ENCODE measurements around the gene TMEM171.

TMEM171 gene, protein sequence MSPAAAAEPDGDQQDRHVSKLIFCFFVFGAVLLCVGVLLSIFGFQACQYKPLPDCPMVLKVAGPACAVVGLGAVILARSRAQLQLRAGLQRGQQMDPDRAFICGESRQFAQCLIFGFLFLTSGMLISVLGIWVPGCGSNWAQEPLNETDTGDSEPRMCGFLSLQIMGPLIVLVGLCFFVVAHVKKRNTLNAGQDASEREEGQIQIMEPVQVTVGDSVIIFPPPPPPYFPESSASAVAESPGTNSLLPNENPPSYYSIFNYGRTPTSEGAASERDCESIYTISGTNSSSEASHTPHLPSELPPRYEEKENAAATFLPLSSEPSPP

DNA sequence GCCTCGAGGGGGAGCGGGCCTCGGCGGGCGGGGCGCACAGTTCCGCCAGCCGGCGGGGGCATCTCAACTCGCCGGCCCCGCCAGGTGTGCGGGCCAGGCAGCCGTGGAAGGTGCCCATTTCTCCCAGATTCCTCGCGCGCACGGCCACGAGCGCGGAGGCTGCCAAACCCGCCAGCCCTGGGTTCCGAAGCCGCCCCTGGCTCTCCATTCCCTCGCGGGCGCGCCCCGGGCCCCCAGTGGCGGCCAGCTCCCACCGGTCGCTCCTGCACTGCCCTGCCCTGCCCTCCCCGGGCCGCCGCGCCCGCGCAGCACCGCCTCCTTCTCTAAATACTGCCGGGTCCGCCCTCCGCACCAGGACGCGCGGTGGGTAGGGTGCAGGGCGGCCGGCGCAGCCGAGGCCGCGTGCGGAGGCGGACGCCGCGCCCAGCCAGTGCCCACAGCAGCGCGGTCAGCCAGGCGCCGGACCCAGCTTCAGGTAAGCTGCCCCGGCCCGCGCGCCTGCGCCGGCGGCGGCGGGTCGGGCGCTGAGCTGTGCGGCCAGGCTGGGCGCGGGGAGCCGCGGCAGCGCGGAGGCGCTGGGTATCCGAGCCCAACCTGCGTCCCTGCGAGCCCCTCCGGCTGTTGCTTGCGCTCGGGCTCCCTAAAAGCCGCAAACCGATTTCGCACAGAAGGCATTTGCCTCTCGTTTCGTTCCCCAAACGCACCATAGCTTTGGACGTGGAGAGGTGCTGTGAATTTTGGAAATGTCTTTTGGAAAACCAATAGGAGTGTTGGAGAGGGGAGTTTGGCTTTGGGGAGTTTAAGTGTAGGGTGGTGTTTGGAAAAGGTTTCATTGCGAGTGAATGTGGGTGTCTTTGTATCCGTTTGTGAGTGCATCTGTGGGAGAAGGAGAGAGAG lies at the start of gene TMEM171:
Gene TMEM171, plus strand, starts transcription at position 354 of the 897 bp plus-strand sequence. CDS start 2,799 bp downstream, outside the sequence.
- in situ Hi-C loops (cut with MboI; ENCODE audit: low sequenced_read_pairs): no loop called here

DNA sequence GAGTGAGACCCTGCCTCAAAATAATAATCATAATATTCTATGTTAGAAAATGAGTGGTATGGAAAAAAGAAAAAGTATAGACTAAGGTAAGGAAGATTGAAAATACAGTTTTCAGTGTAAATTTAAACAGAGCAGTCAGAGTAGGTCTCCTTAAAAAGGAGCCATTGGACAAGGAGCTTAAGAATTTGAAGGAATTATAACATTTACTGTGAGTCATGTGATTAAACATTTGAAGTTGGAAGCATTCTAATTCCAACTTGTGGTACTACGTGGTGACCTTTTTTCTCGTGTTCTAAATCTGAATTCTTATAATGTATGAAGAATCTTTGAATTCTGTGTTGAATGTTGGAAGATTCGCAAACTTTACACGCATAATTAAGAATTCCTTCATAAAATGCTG lies 39.3 kb upstream of the TMEM171 start:
- in situ Hi-C loops (cut with MboI; ENCODE audit: low sequenced_read_pairs): no loop called here

DNA sequence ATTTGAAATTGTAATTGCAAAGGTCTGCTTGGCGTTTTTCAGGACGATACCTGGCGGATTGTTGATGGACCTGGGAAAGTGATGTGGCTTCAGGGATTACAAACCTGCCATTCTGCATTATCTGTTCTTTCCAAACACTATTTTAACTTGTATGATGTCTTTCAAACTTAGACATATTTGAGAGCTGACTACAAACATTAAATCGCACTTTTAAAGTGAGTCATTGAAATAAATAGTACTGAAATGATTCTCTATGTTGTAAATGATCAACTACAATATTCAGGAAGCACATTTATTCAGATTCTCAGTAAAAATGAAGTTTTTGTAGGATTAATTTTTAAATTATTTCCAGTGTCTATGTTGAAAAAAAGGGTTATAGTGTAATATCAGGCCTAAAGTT lies 32.3 kb upstream of the TMEM171 start:
- in situ Hi-C loops (cut with MboI; ENCODE audit: low sequenced_read_pairs): no loop called here

DNA sequence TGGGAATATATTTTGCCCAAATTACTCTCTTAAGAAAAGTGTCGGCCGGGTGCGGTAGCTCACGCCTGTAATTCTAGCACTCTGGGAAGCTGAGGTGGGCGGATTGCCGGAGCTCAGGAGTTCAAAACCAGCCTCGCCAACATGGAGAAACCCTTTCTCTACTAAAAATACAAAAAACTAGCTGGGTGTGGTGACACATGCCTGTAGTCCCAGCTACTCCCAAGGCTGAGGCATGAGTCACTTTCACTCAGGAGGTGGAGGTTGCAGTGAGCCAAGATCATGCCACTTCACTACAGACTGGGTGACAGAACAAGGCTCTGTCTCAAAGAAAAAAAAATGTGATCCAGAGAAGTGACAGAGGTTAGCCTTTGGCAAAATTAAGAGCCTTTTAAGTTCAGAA lies 26.4 kb upstream of the TMEM171 start:
- in situ Hi-C loops (cut with MboI; ENCODE audit: low sequenced_read_pairs): no loop called here

DNA sequence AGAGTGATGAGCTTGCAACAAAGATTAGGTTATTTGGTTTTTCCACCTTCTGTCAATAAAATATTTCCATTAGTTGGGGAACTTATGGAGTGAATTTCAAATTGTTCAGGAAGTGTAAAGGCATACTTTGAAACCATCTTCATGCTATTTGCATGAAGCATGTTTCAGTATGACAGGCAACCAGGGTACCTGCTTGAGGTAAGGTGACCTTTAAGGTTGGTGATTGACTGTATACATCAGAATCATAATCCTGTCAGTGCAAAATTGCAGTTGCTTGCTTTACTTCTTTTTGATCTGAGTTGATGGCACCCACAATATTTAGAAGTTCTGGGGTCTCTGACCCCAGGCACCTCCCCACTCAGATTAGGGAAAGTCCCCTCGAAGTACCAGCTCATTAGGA lies 26.0 kb upstream of the TMEM171 start:
- in situ Hi-C loops (cut with MboI; ENCODE audit: low sequenced_read_pairs): no loop called here

DNA sequence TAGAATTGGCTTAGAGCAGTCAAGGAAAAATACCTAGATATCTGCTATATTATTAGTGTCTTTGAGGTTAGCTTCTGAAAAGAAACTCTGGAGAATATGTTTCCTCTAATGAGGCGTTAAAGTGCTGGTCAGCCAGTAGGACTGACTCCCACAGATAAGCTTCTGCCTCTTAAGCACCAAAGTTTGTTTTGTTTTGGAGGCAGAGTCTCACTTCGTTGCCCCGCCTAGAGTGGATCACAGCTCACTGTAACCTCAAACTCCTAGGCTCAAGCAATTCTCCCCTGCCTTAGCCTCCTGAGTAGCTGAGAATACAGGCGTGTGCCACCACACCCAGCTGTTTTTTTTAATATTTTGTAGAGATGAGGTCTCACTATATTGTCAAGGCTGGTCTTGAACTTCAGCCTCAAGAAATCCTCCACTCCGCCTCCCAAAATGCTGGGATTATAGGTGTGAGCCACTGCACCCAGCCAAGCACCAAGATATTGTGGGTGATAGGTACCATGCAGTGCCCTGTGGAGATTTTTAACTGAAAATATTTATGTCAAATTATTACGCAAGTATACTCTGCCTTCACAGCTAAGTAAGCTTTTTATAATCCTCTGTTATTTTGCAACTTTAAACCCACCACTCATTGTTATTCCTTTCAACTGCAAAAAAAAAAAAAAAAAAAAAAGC lies 24.7 kb upstream of the TMEM171 start:
- in situ Hi-C loops (cut with MboI; ENCODE audit: low sequenced_read_pairs): no loop called here

DNA sequence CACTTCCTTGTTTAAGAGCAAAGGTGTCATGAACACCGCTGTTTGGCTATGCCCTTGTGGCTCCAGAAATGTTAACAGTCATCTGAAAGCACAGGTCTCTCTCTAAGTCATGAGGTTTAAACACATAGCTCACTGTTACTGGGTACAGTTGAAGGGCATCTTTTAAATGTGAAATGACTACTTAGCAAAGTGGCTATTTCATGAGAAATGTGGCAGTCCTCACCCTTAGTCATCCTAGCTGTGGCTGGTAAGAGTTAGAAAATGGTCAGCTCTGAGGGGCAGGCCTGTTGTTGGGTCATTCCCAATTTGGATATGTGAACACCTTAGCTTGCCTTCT lies 24.2 kb upstream of the TMEM171 start:
- in situ Hi-C loops (cut with MboI; ENCODE audit: low sequenced_read_pairs): no loop called here

DNA sequence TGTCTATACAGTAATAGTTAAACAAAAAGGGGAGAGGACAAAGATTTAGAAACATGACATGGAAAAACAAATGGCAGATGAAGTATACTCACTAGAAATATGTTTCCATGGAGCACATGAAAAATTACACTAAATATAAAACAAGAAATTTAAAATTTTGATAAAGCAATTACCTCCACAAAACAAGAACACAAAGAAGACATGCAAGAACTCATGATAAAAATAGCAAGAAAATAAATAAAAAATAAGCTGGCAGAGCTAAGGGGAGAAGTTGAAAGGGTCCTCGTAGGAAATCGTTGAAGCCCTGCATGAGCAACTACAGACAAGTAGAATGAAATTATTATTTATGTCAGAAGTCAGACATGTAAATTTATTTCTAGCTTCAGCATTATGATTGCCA lies 22.6 kb upstream of the TMEM171 start:
- in situ Hi-C loops (cut with MboI; ENCODE audit: low sequenced_read_pairs): no loop called here

DNA sequence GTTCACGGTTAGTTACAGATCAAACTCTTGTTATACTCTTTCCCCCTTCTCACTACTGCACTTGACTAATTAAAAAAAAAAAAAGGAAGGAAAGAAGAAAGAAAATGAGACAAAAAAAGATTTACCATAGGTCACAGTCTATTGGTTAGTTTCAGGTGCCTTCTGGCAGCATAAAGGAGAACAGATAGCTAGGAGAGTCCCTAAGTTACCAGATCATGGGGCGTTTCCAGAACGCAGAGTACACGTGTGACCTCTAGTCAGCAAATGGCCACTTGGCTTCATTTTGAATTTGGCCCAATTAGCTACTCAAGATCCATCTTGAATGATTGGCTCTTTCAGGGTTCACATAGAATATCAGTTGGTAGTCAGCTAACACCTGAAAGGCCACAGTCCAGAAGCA lies 20.3 kb upstream of the TMEM171 start:
- in situ Hi-C loops (cut with MboI; ENCODE audit: low sequenced_read_pairs): no loop called here

DNA sequence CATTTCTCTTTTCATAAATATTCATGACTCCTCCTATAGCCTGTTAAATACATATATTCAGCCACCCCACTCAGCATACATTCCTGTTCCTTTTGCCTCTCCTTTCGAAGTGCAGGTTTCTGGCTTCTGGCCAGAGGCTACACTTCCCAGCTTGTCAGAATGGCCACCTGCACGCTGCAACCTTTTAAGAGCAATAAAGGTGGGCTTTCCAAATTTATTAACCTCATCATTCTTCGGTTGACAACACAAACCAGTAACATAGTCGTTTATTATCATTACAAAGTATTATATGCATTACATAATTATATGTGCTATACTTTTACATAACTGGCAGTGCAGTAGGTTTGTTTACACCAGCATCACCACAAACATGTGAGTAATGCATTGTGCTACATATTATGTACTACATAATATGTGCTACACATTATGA lies 16.5 kb upstream of the TMEM171 start:
- in situ Hi-C loops (cut with MboI; ENCODE audit: low sequenced_read_pairs): no loop called here

DNA sequence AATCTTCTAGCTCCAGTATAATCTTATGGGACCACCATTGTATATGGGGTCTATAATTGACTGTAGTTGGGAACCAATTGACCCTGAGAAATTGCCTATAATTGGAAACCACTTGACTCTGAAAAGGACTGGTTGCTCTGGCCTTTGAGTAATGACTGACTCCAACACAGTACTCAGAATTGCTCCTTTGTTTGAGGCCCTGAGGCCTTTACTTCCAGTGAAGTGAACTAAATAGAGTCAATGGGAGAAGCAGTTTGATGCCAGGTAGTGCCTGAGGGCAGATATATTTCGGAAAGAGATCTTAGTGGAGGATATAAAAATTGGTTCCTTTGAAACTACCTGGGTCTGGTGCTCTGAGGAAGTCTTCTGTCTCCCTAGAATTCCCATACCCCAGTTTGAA lies 16.0 kb upstream of the TMEM171 start:
- in situ Hi-C loops (cut with MboI; ENCODE audit: low sequenced_read_pairs): no loop called here

DNA sequence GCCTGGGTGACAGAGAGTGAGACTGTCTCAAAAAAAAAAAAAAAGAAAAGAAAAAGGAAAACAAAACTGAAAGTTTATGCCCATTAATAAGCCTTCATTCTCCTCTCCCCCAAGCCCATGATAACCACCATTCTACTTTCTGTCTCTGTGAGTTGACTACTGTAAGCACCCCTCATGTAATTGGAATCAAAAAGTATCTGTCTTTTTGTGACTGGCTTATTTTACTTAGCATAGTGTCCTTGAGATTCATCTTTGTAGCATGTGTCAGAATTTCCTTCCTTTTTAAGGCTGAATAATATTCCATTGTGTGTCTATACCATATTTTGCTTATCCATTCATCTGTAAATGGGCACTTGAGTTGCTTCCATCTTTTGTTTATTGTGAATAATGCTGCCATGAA lies 14.0 kb upstream of the TMEM171 start:
- in situ Hi-C loops (cut with MboI; ENCODE audit: low sequenced_read_pairs): no loop called here

DNA sequence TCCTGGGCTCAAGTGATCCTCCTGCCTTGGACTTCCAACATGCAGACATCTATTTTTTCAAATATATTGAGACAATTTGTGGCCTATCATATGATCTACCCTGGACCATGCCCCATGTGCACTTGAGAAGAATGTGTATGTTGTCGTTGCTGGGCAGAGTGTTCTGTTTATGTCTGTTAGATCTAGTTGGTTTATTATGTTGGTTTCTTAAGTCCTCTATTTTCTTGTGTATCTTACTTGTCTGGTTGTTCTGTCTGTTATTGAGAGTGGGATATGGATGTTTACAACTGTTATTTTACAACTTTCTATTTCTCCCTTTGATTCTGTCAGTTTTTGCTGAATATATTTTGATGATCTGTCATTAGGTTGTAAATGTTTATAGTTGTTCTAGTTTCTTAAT lies 10.2 kb upstream of the TMEM171 start:
- in situ Hi-C loops (cut with MboI; ENCODE audit: low sequenced_read_pairs): no loop called here

DNA sequence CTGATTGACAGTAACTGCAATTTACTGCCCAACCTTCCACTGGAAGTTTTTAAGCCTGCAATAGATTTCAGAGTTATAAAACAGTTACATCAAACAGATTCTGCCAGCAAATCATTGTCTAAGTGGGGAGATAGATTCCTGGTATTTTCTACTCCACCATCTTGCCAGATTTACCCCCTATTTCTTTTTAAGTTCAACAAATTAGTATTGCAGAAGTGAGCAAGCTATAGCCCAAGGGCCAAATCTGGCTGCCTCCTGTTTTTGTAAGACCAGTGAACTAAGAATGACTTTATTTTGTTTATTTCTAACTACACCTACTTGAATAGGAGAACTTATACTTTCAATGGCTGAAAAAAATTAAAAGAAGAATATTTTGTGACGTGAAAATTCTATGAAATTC lies 8.8 kb upstream of the TMEM171 start:
- in situ Hi-C loops (cut with MboI; ENCODE audit: low sequenced_read_pairs): no loop called here

DNA sequence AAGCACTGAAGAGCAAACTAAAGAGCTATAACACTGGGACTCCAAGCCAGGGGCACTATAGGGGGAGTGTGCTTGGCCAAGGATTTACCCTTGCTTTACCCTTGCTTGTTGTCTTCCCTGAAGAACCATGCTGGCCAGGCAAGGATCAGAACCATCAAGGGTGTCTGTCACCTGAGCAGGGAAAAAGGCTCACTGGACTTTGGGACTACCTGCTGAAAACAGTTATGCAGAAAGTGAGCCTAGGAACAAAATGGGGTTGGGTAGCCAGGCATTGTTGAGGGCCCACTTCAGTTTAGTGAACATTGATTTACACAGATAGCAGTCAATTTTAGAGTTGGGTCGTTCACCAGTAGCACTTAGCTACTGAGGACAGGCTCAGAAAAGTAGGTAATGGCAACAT lies 8.0 kb upstream of the TMEM171 start:
- in situ Hi-C loops (cut with MboI; ENCODE audit: low sequenced_read_pairs): no loop called here

DNA sequence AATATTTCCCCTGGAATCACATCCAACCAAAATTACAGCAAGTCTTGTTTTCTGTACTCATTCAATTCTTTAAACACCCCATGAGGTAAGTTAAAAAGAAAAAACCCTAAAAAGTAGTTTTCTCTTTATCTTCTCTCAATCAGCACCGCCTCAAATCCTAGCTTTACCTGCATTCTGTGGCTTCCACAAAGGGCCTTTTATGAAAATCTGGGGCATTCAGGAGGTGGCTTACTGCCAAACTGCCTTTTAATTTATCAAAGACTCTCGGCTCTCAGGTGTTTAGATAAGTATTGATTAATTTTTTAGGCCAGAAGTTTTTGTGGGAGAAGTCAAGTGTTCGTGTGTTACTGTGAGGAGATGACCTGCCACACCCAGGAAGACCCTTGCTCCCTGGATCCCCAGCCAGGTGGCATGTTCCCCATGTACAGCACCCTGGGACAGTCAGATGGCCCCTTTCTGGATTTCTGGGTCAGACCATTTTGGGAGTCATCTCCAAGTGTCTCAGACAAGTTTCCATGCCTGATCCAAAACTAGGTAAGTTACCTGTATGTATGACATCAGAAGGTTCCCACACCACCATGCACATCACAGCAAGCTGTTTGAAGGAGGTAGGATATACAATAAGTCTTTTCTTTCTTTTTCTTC lies 6.2 kb upstream of the TMEM171 start:
- in situ Hi-C loops (cut with MboI; ENCODE audit: low sequenced_read_pairs): no loop called here

DNA sequence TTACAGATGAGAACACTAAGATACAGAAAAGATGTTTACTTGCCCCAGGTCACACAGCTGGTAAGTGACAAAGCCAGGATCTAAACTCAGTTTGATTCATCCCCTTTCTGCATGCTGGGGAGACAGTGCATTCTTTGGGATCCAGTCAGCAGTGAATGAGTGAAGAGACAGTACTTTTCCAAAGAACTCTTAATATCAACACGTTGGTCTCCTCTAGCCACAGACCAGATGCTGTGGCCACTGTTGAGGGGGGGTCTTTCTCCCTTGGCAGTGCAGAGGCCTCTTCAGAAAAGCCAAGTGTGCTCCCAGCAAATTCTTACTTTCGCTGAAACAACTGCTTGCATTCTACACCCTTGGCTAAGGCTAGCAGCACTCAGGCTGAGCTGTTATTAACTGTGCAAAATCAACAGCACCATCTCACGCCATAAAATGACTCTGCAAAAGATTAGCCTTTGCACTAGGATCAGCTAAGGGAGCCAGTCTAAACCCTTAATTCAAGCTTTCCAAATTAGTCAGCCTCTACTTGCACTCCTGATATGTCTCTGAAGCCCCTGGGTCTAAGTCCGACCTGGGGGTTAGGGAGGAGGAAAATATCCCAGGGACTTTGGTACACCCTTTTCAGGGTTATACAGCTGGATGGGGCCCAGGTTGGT lies 4.8 kb upstream of the TMEM171 start:
- in situ Hi-C loops (cut with MboI; ENCODE audit: low sequenced_read_pairs): no loop called here

DNA sequence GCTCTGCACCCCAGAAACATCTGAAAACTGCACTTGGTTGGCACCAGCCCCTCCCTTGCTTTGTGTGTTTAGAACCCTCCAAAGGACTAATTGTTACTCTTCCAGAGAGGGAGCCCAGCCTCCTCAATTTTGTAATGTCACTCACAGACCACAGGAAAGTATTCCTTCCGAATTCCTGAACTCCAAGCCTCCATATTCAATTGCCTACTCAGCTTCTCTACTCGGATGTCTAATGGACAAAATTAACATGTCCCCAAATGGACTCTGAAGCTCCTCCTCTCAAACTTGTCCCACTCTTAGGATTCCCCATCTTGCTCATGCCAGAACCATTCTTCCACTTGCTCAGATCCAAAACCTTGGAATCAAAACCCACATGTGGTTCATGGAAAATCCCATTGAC lies 3.9 kb upstream of the TMEM171 start:
- in situ Hi-C loops (cut with MboI; ENCODE audit: low sequenced_read_pairs): no loop called here

DNA sequence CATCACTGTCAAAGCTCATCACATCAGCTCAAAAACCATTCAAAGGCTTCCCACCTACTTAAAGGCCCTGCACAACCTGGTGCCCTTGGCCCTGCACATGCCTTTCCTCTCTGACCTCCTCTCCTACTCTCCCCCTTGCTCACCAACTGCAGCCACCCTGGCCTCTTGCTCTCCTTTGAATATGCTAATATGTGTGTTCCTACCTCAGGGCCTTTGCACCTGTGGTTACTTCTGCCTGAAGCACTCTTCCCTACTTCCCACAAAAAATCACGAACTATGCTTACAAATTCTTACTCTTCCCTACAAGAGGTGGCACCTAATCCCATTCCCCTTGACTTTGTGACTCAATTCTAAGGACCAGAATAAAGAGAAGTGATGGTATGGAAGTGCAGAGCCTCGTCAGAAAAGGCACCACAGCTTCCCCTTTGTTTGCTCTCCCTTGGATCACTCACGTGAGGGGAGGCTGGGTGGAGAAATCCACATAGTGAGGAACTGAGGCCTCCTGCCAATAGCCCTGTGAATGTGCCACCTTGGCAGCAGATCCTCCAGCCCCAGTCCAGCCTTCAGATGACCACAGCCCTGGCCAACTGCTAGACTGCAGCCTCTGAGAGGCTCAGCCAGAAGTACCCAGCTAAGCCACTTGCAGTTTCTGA lies 3.2 kb upstream of the TMEM171 start:
- in situ Hi-C loops (cut with MboI; ENCODE audit: low sequenced_read_pairs): no loop called here

DNA sequence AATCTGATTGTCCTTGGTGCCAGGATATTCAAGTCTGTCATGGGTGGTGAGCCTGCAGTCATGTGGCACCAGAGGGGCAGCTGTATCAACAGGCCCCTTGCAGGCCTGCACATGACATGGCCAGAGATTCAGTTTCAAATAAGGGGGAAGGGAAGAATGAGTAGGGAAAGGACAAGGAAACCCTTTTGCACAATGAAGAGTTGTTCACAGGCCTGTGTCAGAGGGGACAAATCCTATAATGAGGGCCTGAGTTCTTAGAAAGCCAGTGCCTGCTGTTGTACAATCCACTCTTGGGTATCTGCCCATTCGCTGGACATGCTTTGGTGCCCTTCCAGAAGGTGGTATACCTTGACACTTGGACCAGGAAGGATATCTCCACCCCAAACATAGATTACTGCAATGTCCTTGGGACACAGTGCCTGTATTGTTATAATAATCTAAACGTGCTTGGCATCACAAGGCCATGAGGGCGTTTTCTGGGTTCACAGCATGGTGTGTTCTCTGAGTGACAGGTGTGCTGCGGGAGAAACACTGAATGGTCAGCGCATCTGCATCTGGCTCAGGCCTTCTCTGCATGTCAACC lies 1.9 kb upstream of the TMEM171 start:
- in situ Hi-C loops (cut with MboI; ENCODE audit: low sequenced_read_pairs): no loop called here

All from hTERT RPE-1 (cell line).